HG03378 (cell line): ENCODE data around the gene S1PR3.

Experiments used
- ATAC-seq: cut with Tn5 transposase; IDR thresholded peaks from one replicate; pipeline ENCODE4 v1.9.1; 2021; ENCODE audit warnings: mild to moderate bottlenecking, moderate library complexity; ENCODE audit not compliant: unreplicated experiment

Gene S1PR3

DNA sequence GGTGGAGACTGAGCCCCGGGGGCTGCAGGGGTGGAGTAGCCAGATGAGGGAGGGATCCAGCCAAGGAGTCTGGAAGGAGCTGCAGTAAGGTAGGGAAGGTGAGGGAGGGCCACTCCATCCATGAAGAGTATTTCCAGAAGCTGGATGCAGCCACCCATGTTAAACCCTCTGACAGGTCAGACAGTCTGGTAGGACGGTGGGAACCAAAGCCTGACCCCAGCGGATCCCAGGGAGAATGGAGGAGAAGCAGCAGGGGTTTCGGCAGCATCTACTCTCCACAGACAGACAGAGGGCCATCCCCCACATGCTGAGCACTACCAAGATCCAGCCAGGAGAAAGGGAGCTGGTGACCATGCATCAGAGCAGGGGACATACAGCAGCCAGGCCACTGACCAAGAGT is 22.5 kb upstream of the S1PR3 start:
- ATAC-seq: no peak

GRCh38 chr9:88969646-88970373 is 21.5 kb upstream of the S1PR3 start:
- no peak for ATAC-seq

DNA sequence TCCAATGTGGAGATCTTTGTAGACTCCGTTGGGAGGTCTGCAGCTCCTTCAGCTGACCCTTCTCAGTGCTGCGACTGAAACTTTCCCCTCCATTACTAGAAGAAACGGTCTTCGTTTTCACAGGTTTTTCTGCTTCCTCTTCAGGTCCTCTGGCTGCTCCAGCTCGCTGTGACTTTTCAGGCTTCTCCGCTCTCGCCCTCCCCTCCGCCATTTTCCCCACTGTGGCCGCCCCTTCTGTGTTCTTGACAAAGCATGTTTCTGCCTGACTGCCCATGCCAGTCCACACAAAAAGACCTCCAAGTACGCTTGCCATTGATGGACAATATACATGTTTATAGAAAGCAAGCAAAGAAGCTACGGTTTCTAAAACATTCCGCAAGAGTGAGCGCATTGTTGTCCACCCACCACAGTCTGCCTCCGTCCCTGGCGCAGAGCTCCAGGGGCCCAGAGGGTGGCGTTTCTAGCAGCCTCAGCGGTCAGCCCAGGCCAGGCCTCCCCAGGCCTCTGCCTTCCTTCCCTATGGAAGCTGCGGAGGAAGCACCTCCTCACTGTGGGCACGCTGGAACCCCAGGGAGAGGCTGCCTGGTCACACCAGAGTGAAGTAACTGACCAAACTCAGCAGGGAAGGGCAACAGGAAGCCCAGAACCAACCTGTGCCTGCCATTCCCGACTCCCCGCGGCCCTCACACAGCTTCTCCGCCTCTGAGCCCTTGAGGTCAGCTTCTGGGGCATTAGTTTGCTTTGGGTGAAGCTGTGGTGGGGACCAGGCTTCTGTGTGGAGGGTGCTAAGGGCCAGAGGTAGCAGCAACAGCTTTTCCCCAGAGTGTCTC is 19.9 kb upstream of the S1PR3 start:
- ATAC-seq: no peak

DNA sequence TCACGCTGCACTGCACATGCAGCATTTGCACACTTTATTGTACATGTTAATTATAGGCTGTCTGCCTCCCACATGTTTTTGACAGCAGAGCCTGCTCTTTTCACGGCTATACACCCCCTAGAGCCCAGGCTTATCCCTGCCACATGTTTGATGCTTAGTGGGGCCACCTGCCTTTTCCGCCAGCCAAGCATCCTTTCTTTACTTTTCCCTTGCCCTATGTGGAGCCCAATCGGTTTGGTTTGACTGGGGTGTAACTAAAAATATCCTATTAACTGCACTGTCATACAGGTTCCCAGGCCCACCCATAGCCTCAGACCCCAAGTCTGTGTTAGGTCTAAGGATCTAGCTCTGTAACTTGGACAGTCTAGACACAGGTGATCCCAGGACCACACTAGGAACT is 18.9 kb upstream of the S1PR3 start:
- ATAC-seq: no peak

- ATAC-seq: no peak
Measured at GRCh38 chr9:88973281-88974045, 17.8 kb upstream of the S1PR3 start.

DNA sequence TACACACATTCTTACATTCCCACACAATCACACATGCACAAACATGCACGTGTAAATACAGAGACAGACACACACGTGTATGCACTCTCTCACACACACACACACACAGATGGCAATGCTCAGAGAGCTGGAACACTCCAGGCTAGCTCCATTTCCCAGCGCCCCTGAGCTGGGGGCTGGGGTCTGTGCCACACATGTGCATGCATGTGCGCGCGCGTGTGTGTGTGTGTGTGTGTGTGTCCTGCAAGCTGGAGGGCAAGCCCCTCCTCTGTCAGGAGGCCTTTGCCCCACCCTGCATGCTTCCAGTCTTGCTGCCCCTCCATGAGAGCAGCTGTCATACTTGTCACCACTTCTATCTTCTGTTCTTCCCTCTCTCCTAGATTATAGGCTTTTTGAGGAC is 16.6 kb upstream of the S1PR3 start:
- ATAC-seq: no peak

- no peak for ATAC-seq
Measured at GRCh38 chr9:88975966-88976889, 15.0 kb upstream of the S1PR3 start.

DNA sequence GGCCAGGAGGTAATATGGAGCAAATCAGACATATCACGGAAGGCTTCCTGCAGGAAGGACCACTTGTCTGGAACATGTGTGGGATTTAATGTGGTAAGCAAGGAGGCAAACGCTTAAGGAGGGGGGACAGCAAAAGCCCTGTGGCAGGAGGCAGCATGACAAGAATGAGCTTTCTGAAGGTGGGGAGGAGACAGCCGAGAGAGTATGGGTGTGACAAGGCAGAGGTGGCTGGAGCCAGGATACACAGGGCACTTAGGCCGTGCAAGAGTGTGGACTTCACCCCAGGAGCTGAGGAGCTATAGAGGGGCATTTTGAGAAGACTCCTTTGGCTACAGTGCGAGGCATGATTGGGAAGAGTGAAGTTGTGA is 14.4 kb upstream of the S1PR3 start:
- ATAC-seq: no peak

GRCh38 chr9:88978034-88978433 is 13.2 kb upstream of the S1PR3 start:
- no peak for ATAC-seq

DNA sequence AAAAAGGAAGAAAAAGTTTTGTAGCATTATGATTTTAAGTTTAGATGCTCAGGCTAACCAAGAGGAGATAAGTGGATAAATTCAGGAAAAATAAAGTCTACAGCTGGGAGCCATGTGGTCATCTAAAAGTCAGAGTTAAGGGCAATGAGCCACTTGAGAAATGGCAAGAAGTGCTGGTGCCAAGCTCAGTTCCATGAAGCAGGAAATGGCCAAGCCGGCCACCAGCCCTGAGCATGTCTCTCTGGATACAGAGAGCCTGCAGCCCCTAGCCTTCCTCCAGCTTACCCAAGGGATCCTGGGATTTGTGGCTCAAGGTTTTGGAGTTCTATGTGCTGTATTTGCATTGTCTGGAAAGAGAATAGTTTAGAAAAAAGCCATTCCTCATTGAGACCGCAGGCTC is 12.2 kb upstream of the S1PR3 start:
- no peak for ATAC-seq

- ATAC-seq: no peak
Measured at GRCh38 chr9:88979791-88980190, 11.5 kb upstream of the S1PR3 start.

GRCh38 chr9:88980740-88981203 is 10.5 kb upstream of the S1PR3 start:
- ATAC-seq: no peak

DNA sequence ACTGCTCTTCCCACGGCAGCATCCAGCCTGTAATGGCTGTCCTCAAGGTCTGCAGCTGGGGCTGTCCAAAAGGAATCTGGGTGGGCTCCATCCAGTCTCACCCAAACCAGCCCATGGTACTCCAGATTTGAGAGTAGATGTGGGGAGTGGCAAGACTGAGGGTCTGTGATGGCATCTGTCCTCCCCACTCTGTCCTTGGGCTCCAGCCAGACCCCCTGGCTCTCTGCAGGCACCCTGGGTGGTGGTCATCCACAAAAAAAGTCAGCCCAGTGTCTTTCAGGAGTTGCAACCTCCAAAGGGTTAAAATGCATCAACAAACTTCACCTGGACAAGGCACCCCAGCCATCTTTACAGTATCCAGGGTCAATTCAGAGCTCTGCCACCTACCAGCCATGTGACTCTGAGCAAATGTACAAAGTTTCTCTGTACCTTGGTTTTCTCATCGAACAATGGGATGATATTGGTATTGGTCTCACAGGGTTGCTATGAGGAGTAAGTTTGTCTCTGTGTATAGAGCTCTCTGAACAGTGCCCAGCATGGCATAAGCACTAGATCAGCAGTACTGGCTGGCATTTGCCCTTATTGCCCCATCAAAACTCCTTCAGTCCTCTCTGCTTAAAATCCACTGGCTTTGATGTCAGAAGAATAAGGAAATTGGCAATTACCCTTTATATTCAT is 7.3 kb upstream of the S1PR3 start:
- ATAC-seq: no peak

- no peak for ATAC-seq
Measured at GRCh38 chr9:88984543-88984883, 6.8 kb upstream of the S1PR3 start.

DNA sequence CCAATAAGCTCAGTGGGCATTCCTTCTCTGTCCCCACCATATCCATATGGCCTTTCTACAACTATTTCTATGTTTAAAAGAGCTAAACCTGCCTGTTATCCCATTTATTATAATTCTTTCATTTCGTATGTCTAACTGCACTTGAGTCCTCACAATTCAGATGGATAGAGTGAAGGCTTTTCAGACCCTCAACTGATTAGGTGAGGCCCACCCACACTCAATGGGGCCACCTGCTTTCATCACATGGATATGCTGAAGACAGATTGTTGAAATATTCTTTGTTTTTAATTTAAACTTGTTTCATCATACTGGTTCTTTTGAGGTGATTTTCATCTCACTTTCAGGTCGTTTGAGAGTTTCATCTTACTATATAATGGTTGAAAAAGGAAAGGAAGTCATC is 5.7 kb upstream of the S1PR3 start:
- ATAC-seq: no peak

DNA sequence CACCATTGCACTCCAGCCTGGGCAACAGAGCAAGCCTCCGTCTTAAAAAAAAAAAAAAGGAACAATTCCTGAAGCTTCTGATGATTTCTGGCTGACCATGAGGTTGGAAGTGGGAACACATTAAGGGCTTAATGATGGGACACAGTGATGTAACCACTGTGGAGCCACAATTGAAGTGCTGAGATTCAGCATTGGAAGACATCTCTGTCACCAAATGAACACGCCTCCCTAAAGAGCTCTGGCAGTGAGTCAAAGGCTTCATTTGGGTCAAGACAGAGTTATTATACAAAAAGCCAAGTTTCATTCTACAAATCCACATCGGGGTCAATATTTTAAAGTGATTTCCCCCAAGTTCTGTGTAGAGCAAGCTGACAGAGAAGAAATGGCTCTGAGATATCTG is 4.5 kb upstream of the S1PR3 start:
- ATAC-seq: no peak

GRCh38 chr9:88987661-88988060 is 3.6 kb upstream of the S1PR3 start:
- ATAC-seq: no peak

- no peak for ATAC-seq
Measured at GRCh38 chr9:88988796-88989641, 2.2 kb upstream of the S1PR3 start.

- ATAC-seq: no peak
Measured at GRCh38 chr9:88990041-88990728, 1.1 kb upstream of the S1PR3 start.
